HG02943 (cell line): ENCODE measurements around the gene TUSC2.

ENCODE experiments used
- ATAC-seq: cut with Tn5 transposase; IDR thresholded peaks from one replicate; pipeline ENCODE4 v1.9.1; 2021; ENCODE audit warnings: mild to moderate bottlenecking, low read depth, moderate library complexity; ENCODE audit not compliant: unreplicated experiment

Gene TUSC2

DNA sequence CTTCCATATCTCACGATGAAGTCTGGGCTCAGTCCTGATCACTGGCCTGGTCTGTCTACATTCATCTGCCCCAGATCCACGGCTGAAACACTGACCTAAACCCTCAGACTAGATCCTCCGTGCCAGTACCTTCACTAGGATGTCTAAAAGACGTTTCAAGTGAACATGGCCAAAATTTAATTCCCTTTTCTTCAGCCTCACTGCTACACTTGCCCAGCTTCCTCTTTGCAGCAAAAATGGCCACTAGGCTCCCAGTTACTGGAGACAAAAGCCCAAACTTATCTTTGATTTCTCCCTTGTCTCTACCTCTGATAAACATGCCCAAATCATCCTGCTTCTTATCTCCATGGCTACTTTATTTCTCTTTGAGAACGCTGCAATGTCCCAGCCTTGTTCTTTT, 10.9 kb upstream of the TUSC2 start:
- ATAC-seq, result no peak

DNA sequence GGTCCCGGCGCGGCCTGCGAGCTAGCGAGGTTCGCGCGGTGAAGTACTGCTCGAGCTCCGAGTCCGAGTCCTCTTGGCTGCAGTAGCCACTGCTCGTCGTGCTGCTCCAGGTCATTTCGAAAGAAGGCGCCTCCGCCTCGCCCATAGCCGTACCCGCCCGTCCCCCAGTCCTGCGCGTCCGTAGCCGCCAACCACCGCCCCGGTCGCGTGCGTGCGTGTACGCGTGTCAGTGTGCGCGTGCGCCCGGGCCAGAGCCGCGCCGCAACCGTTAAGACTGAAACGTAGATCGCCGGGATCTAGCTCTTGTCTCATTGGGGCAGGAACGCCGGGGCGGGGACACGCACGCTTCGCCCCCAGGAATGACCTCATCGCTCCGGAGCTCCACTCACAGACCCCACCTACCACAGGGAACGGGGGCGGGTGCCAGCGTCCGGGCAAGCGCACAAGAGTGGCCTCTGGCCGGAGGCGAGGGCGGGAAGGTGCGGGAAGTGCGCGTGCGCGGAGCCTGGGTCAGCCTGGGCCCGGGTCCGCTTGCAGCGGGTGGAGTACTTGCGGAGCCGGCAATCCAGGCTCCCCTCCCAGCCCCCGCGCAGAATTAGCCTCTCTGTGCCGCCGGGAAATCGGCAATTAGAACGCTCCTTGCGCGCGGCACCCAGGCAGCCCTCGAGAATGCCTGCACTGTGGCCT, 9.3 kb upstream of the TUSC2 start:
- peak; percentile 72 for ATAC-seq

DNA sequence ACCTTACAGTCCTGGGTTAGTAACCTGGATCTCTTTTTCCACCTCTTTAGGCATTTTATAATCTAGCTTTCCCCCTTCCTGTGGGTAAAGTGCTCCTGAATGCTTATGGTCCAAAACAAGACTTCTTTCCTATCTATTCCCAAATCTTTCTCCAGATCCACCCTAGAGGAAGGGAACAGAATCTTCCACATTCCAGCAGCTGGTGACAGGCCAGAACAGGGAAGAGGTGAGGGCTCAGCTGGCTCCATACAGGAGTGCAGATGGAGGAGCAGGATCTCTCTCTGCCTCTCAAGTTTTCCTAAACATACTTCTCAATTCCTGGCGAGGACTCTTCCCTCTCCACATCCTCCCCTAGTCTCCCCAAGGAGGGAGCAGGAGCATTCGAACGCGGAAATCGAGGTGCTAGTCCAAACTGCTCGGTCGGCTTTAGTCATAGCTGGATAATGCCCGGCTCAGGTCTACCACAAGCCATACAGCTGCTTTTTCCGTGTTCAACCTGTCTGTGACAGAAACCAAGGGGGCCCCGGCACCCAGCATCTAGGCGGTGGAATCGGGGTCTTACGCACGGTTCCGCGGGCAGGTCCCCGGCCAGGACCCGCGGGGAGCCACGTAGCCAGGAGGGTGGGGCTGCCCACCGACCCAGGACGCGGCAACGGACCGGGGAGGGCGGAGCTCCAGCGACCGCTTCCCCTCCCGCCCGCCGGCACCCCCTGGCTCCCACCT, 8.6 kb upstream of the TUSC2 start:
- peak; percentile 31 for ATAC-seq

DNA sequence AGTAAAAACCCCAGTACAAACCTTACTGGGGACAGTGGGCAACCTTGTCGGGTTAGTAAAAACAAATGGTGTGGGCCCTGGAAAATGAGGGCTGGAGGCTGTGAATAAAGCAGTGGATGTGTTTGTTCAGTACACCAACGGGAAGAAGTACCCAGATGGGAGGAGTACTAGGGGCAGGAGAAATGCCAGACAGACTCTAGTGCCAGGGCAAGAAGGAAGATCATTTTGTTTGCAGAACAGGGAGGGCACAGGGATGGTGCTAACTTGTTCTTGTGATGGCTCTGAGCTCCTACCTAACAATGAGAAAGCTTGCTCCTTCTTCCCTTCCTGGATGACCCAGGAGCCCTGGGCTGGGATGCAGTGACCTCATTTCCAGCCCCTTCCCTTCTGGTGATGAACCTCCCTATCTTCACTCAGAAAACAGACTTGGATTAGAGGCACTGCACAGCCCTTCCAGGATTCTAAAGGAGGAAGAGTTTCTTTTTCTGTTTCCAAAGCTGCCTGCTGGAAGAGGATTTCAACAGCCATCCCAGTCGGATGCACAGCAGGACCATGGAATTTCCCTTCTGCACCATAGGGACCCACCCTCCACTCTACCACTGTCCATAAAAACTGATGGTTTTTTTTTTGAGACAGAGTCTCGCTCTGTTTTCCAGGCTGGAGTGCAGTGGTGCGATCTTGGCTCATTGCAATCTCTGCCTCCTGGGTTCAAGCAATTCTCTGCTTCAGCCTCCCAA, 6.5 kb upstream of the TUSC2 start:
- ATAC-seq, result no peak

DNA sequence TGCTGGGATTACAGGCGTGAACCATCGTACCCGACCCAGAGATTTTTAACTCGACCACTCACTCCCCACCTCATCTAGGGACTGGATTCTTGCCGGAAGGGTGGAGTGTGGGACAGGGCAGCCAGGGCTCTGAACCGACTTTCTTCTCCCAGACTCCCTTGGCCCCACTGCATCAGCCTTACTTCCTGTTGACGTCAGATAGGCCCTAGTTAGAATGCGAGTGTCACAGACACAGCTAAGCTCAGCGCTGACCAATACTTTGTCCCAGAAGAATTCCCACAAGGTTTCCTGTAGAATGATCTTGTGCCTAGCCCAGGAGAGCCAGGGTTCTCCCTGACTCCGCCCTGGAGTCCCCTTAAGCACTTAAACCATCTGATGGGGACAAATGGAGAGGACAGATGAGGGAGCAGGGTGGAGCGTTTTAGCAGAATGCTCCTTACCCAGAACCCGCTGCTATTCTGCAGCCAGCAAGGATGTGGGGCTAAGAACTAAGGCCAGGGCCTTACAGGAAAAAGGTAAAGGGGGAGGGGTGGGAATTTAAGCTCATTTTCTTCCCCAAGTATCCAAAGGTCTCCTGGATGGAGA, 5.8 kb upstream of the TUSC2 start:
- ATAC-seq, result no peak

DNA sequence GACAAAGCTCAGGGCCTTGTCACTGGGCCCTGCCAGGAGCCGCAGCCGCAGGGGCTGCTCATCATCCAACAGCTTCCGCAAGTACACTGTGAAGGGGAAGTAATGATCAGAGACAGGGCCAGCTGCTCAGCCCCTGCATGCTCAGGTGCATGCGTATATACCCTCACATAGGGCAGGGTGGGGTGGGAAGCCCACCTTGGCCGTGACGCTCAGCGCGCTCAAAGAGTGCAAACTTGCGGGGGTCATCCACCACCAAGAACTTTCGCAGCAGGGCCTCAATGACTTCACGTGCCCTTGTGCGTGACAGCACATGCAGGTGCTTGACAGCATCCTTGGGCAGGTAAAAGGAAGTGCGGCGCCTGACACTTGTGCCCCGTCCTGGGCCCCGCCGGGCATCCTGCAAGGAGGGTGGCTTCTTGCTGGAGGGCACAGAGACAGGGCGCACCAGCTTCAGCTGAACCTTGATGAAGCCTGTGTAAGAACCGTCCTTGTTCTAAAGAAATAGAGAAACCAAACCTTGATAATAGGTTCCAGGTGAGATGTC, 3.4 kb upstream of the TUSC2 start:
- no peak for ATAC-seq

DNA sequence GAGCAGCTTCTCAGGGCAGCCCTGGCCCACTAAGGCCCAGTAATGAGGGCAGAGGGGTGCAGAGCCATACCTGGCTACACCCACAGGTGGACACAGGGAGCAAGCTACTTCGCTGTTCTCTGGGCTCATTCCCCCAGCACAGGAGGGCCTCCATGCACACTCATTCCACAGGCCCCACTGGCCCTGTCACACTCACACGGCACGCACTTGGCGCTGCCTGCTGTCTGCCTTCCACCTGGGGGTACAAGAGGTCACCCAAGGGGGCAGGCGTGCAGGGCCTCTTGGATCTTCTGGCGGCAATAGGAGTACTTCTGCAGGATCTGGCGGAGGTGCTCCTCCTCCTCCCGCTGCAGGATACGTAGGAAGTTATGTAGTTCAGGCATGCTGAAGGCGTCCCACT, 2.3 kb upstream of the TUSC2 start:
- no peak for ATAC-seq

DNA sequence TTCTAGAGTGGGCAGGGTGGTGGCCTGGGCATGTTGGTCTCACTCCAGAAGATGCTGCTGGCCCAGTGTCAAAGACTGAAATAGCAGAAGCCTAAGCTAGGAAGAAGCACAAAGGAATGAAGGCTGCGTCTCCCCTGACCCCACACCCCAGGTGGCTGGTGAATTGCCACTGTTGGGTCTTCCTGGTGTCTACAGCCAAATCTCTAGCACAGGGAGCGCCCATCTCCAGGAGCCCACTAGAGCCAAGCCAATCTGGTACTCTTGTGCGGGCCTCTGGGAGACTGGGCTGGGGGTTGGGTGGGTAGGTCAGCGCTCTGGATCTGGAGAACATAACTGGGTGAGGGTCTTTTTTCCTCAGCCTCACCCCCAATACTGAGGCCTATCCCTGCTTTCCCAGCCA, 894 bp downstream of the TUSC2 start:
- ATAC-seq, result no peak

DNA sequence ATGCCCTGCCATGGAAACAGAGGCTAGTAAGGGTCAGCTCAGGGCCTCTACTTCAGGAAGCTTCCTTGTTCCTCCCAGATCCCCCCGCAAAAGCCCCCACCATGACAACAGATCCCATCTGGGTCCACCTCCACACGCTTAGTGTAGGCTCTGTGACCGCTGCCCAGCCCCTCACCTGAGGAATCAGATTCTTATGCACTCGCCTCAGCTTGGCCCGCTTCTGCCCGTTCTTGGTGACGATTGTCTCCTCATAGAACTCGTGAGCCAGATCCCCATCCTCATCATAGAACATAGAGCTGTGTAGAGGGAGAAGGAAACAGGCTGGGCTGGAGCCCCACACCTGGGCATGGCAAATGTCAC, 1.9 kb downstream of the TUSC2 start:
- ATAC-seq, result no peak

DNA sequence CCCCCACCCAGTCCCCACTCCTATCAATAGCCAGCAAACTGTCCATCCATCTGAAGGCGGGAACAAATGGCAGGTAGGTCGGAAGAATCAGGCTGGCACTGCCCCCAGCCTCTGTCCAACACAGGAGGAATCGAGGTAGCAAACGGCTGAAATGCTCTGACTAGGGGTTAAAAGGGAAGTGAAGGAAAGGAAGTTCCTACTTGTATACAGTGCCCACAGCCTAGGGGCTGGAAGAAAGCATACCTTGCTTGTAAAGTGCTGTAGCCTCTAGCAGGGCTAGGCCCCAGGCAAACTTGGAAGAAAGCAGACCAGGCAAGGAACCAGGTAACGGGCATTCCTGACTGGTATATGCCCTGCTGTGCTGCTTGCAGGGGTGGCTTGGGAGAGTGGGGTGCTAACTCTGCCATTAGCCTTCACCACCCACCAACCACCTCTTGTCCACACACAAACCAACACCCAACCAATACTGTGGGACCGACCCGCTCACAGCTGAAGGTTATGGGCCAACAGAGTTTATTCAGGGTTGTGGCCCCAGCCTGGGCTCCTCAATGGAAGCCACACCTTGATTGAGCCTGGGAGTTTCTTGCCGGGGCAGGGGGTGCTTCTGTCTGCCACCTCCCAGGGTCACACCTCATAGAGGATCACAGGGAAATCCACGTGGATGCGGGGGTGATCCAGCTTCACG, 2.4 kb downstream of the TUSC2 start:
- ATAC-seq, result no peak

DNA sequence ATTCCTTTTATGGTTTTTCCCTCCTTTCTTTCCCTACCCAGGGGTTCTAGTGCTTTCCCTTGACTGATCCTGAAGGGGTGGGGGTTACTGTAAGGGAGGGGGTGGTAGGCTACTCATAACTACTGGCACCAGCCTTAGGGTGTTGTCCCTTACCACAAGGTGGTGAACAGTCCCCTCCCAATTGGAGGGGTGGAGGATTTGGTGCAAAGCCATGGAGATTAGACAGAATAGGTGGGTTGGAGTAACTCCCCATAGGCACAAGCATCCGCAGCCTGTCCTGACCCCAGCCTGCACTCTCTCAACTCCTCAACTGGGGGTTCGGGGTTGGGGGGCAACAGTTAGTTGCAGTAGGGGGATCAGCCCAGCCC, 2.9 kb downstream of the TUSC2 start:
- no peak for ATAC-seq

DNA sequence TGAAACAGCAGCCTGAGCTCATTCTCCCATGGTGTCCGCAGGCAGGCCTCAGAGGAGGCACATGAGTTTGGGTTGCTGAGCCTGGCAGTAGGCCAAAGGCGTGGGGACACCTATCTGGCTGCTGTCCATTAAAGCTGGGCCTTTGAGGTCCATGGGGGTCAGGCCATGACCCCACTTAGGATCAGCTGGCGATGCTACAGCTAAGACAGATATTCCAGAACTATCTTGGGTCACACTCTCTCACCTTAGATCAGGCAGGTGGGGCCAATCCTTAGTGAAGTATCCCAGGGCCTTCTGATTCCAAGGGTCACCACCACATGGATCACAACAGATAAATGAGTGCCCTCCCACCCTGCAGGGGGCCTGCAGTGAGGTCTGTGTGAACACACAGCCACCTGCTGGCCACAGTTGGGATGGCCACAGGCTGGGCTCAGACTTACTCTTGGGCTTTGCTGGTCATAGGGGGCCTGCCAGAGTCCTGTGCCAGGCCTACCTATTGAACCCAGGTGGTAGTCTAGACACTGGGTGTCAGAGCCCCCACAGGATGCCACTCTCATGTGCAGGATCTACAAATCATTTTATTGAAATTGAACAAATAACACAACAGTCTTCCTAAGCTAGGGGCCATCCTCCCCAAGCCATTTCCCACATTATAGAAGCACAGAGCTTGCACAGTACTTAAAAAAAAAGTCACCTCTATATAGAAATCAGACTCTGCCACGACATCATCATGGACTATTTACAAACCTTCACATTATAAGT, 3.5 kb downstream of the TUSC2 start:
- no peak for ATAC-seq

DNA sequence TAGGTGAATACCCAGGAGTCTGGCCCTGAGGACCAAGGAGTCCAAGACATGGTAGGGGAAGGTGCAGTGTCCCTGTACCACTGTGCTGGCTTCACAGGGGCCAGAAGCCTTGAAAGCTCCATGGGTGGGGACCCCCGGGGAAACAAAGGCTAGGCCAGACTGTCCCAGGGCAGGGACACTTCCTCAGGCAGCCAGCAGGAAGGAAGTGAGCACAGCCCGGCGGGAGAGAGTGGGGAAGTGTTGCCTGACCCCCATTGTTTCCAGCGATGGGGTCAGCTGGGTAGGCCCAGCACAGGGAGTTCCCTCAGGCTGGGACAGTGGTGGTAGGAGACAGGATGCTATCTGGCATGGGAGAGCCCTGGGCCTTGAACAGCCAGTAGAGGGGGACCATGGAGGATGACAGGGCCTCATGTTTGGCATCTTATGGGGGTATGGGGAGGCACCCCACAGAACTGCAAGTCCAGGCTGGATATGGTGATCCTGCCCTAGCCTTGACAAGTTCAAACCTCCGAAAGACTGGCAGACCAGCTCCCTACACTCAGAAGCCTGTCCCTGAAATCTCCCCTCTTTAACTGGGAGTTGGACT, 4.3 kb downstream of the TUSC2 start:
- no peak for ATAC-seq

DNA sequence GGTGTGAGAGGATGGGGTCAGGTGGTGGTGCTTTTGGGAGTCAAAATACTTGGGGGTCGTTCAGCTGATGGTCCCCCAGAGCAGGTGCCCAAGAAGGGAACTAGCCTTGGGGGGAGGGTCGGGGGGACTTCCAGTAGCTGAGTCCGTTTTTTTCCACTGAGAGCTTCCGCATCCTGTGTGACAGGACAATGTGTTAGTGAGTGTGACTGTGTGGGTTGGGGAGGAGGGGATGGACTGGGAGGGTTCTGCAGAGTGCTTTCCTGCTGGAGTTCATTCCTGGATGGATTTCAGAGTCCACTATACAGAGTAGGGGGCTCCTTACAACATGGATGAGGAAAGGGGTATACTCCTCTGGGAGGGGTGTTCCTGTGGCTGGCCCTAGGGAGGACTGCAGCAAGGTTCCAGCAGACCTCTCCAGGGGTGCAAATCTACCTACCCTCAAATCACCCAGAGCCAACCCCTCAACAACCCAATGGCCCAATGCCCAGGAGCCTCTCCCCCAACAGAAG, 4.9 kb downstream of the TUSC2 start:
- ATAC-seq, result no peak

DNA sequence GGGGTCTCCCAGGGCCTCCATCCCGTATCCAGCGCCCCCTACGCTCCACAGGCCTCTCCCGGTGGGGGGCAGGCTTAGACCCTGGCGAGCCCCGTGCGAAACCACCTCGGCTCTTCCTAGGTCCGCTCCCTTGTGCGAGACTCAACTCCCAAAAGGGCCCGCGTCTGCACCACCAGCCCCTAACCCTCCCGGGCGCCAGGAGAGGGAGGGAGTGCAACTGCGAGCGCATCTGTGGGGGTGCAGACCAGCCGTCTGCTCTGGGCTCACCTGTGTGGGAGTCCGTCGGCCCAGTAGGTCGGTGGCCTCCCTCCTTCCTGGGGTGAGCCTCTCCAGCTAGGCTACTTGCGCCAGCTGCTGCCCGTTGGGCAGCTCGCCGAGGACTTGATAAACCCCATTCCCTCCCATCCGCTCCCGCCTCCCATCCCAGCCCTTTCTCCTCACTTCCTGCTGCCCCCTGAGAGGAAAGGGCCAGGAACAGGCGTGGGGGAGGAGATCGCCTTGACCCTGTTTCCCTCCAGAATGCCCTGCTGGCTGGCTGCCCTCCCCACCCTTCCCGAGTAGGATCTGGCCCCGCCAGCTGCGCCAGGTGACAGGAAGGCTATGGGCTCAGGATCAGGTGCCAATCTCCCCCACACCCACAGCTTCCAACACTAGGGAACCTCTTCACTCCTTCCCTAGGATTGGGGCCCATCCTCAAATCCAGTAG, 5.5 kb downstream of the TUSC2 start, which contains the start of gene HYAL2:
Gene HYAL2, minus strand, starts transcription at position 360 of the 706 bp plus-strand sequence. CDS start 2,256 bp downstream, outside the sequence.
- no peak for ATAC-seq

DNA sequence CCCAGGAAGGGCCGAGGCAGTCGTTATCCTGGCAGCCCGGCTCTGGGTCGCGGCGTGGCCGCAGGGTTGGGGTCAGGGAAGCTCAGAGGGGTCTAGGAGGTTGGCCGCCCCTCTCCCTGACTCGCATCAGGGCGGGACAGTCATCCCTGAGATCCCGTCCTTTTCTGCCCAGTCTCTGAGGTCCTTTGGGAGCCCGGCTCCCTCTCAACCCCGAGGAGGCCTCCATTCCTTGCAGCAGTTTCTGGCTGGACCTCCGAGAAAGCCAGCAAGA, 6.0 kb downstream of the TUSC2 start:
- no peak for ATAC-seq

DNA sequence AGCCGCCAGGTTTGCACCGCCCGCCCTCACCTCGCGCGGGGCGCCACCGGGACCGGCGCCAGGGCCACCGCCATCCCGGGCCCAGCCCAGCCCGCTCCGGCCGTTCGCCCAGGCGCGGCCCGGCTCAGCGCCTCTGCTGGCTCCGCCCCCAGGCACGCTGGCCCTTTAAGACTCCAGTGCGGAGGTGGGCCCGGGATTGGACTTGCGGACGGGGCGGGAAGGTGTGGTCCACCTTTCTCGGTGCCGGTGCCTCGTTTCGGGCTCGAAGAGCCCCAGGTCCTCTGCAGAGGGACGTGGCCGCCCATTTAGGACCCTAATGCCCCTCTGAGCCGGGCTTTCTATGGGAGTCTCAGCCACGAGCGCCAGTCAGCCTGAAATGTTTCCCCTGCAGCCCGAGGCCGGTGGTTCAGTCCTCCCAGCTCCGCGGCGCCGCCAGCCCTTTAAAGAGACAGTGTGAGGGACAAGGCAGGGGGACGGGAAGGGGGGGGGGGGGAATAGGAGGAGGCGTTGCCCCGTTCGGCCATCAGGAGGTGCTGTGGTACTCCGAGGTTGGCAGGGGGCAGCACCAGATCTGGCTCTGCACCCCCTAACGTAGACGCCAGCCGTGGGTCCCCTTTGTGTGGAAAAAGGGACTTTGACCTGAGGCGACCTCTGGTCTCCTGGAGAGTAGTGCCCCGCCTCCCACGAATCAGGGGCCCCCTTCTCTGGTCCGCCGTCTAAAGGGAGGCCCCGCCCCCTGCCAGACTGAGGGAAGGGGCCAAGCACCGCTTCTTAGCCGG, 6.5 kb downstream of the TUSC2 start:
- ATAC-seq, result peak; percentile 77

DNA sequence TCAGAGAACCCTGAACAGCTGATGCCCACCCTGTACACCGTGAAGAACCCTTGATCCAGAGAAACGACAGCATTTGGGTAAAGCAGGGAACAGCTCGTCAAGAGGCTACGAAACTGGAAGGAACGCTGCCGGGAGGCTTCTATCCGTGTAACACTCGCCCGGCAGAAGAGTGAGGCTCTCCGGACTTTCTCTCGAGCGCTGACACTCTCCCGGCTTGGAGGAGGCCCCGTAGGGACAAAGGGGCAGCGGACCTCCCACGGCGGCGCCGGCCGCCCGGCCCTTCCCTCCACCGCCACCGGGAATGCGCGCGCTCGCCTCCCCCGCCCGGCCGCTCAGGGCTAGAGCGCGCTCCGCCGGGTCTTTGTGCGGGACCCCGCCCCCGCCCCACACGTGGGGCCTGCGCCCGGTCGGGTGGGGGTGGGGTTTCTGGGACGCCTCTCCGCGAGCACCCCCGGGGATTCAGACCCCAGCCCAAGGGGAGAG, 7.1 kb downstream of the TUSC2 start:
- peak; percentile 39 for ATAC-seq
